GM23338 (cell line): ENCODE measurements around the gene CLOCK. TPM values are rescaled to one million over a fixed set of nuclear protein-coding genes. Genes with fewer than 3 reads are reported as not detected.

ENCODE experiments used
- ATAC-seq: fragments of 200-7000 bp; cut with Tn5 transposase; 3 replicates; pipeline ENCODE4 v1.9.1; 2020
- DNase-seq: peaks from one replicate; pipeline ENCODE4 v3.0.0-alpha.2; 2015; ENCODE audit warnings: low spot score
- H2AFZ ChIP-seq: fragments of 200-600 bp; sonication (generic); 2 replicates; pipeline ENCODE4 v1.8.0; 2016; ENCODE audit warnings: antibody characterized with exemption, mild to moderate bottlenecking, moderate library complexity
- H3F3A ChIP-seq: fragments of 200-600 bp; sonication (generic); replicated peaks from 2 replicates; pipeline ENCODE4 v1.8.0; 2017; ENCODE audit warnings: antibody characterized with exemption, mixed run types, low read depth
- H3K27ac ChIP-seq: fragments of 200-600 bp; sonication (generic); 2 replicates; pipeline ENCODE4 v1.6.1; 2016; ENCODE audit warnings: low read depth
- H3K27me3 ChIP-seq: fragments of 200-600 bp; sonication (generic); 2 replicates; pipeline ENCODE4 v1.8.0; 2016; ENCODE audit warnings: mild to moderate bottlenecking, mixed run types, moderate library complexity; ENCODE audit not compliant: insufficient read depth
- H3K36me3 ChIP-seq: fragments of 200-600 bp; sonication (generic); 2 replicates; pipeline ENCODE4 v1.8.0; 2016; ENCODE audit warnings: mild to moderate bottlenecking; ENCODE audit not compliant: insufficient read depth
- H3K4me1 ChIP-seq: fragments of 200-600 bp; sonication (generic); 2 replicates; pipeline ENCODE4 v1.8.0; 2016; ENCODE audit warnings: mild to moderate bottlenecking, moderate library complexity; ENCODE audit not compliant: insufficient read depth
- H3K4me2 ChIP-seq: fragments of 200-600 bp; sonication (generic); 2 replicates; pipeline ENCODE4 v1.7.1; 2017; ENCODE audit warnings: mixed run types
- H3K4me3 ChIP-seq: fragments of 200-600 bp; sonication (generic); 2 replicates; pipeline ENCODE4 v1.6.1; 2016; ENCODE audit warnings: mixed run types
- H3K79me2 ChIP-seq: fragments of 200-600 bp; sonication (generic); replicated peaks from 2 replicates; pipeline ENCODE4 v1.8.0; 2017; ENCODE audit warnings: mild to moderate bottlenecking; ENCODE audit not compliant: insufficient read depth
- H3K9me2 ChIP-seq: fragments of 200-600 bp; sonication (generic); 2 replicates; pipeline ENCODE4 v1.8.0; 2017; ENCODE audit not compliant: insufficient read depth
- H4K20me1 ChIP-seq: fragments of 200-600 bp; sonication (generic); replicated peaks from 2 replicates; pipeline ENCODE4 v1.8.0; 2017; ENCODE audit warnings: mild to moderate bottlenecking; ENCODE audit not compliant: insufficient read depth
- H3K27ac Mint-ChIP-seq: 2 replicates; pipeline ENCODE4 v1.8.0; 2020; ENCODE audit warnings: inconsistent platforms, mild to moderate bottlenecking, moderate library complexity, mixed read lengths
- H3K27me3 Mint-ChIP-seq: 3 replicates; pipeline ENCODE4 v1.8.0; 2022; ENCODE audit warnings: low read depth, mild to moderate bottlenecking, moderate library complexity, mixed read lengths, inconsistent platforms; ENCODE audit not compliant: insufficient read depth, poor library complexity
- H3K36me3 Mint-ChIP-seq: 3 replicates; pipeline ENCODE4 v1.8.0; 2021; ENCODE audit warnings: low read depth, mild to moderate bottlenecking, inconsistent platforms, moderate library complexity, mixed read lengths
- H3K4me1 Mint-ChIP-seq: 3 replicates; pipeline ENCODE4 v1.8.0; 2020; ENCODE audit warnings: mild to moderate bottlenecking, inconsistent platforms, mixed read lengths
- H3K4me3 Mint-ChIP-seq: 3 replicates; pipeline ENCODE4 v1.8.0; 2021; ENCODE audit warnings: moderate library complexity, mild to moderate bottlenecking, inconsistent platforms, mixed read lengths
- H3K9me3 Mint-ChIP-seq: 3 replicates; pipeline ENCODE4 v1.8.0; 2020; ENCODE audit warnings: moderate library complexity, mild to moderate bottlenecking, inconsistent platforms, mixed read lengths
- CREB1 ChIP-seq: fragments of 250-450 bp; sonication (Bioruptor Pico); IDR thresholded peaks from 2 replicates; pipeline ENCODE4 v1.5.0; 2020; ENCODE audit warnings: low read depth, mild to moderate bottlenecking, moderate library complexity
- EZH2 ChIP-seq: fragments of 200-600 bp; sonication (generic); IDR thresholded peaks from one replicate; pipeline ENCODE4 v1.8.0; 2017; ENCODE audit warnings: antibody characterized with exemption, mild to moderate bottlenecking, low read depth; ENCODE audit not compliant: unreplicated experiment
- EZH2phosphoT487 ChIP-seq: fragments of 200-600 bp; sonication (generic); IDR thresholded peaks from one replicate; pipeline ENCODE4 v1.8.1; 2018; ENCODE audit warnings: antibody characterized with exemption; ENCODE audit not compliant: unreplicated experiment
- JUNB ChIP-seq: IDR thresholded peaks from one replicate; pipeline ENCODE4 v1.6.1; 2016; ENCODE audit warnings: antibody characterized with exemption; ENCODE audit not compliant: unreplicated experiment
- STAT1 ChIP-seq: IDR thresholded peaks from one replicate; pipeline ENCODE4 v1.6.1; 2016; ENCODE audit warnings: antibody characterized with exemption; ENCODE audit not compliant: unreplicated experiment
- polyA plus RNA-seq: library from polyadenylated mRNA; unstranded; fragments of >200 nt; fragmentation: Nextera tagmentation; extraction: Ambion mirVana; gene quantifications from 2 replicates; pipeline ENCODE4 v1.2.1, GENCODE V29; 2016
- total RNA-seq: library from RNA; depleted of rRNA; stranded (reverse); fragments of >200 nt; shearing (Covaris generic); gene quantifications from 2 replicates; pipeline ENCODE4 v1.2.3, GENCODE V29; 2014
- TF ChIP-seq, protein P1 (sequence below): fragments of 250-450 bp; sonication (Bioruptor Pico); IDR thresholded peaks from 2 replicates; pipeline ENCODE4 v1.5.0; 2020; ENCODE audit warnings: mild to moderate bottlenecking, moderate library complexity
- TF ChIP-seq, protein P2 (sequence below): IDR thresholded peaks from one replicate; pipeline ENCODE4 v1.6.1; 2018; ENCODE audit warnings: antibody characterized with exemption; ENCODE audit not compliant: unreplicated experiment
- TF ChIP-seq, protein P3 (sequence below): IDR thresholded peaks from 2 replicates; pipeline ENCODE4 v1.6.1; 2016; ENCODE audit warnings: antibody characterized with exemption

CLOCK gene
- total and polyA plus RNA-seq, 2 experiments from 2014 or later = 17.1 to 28.8 TPM

DNA sequence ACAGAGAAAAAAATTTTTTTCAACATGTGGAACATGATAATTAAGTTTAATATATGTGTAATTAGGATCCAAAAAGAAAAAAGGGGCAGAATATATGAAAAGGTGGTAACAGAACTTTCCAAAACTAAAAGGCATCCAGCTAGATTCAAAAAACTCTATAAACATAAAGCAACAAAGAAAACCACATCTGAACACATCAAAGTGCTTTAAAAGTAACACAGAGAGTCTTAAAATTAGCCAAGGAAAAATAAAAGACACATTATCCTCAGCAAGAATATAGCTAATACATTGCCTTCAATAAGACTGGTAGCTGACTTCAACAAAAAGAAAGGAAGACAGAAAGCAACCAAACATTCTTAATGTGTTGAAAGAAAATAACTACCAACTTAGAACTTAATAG lies 8.2 kb downstream of the CLOCK start:
- H3K79me2 ChIP-seq = peaks cover 99% of the 10 kb centered on the region
- H3K36me3 ChIP-seq = no peaks in the 10 kb centered on the region
- no peak overlapping the region for H2AFZ ChIP-seq
- H3K27me3 ChIP-seq = no peaks in the 10 kb centered on the region
- H3K4me1 Mint-ChIP-seq = peaks cover 27% of the 10 kb centered on the region
- no peak overlapping the region for H3K4me3 ChIP-seq
- peaks cover 12% of the 10 kb centered on the region; the same call in 2 of the 3 replicates for H3K9me3 Mint-ChIP-seq
- H3F3A ChIP-seq = no peaks in the 10 kb centered on the region
- peaks cover 11% of the 10 kb centered on the region for H4K20me1 ChIP-seq
- DNase-seq (no peak), ATAC-seq (no peak)
- H3K36me3 Mint-ChIP-seq = peaks cover 41% of the 10 kb centered on the region
- H3K9me2 ChIP-seq = no peaks in the 10 kb centered on the region
- H3K4me3 Mint-ChIP-seq = no peak overlapping the region
- H3K27me3 Mint-ChIP-seq = peaks cover 2% of the 10 kb centered on the region
- H3K27ac ChIP-seq = no peak overlapping the region
- TF ChIP-seq JUNB = no peak
- TF ChIP-seq STAT1 = no peak
- no peak for TF ChIP-seq CREB1 (CRISPR knock-in tag)
- TF ChIP-seq, protein P1, sequence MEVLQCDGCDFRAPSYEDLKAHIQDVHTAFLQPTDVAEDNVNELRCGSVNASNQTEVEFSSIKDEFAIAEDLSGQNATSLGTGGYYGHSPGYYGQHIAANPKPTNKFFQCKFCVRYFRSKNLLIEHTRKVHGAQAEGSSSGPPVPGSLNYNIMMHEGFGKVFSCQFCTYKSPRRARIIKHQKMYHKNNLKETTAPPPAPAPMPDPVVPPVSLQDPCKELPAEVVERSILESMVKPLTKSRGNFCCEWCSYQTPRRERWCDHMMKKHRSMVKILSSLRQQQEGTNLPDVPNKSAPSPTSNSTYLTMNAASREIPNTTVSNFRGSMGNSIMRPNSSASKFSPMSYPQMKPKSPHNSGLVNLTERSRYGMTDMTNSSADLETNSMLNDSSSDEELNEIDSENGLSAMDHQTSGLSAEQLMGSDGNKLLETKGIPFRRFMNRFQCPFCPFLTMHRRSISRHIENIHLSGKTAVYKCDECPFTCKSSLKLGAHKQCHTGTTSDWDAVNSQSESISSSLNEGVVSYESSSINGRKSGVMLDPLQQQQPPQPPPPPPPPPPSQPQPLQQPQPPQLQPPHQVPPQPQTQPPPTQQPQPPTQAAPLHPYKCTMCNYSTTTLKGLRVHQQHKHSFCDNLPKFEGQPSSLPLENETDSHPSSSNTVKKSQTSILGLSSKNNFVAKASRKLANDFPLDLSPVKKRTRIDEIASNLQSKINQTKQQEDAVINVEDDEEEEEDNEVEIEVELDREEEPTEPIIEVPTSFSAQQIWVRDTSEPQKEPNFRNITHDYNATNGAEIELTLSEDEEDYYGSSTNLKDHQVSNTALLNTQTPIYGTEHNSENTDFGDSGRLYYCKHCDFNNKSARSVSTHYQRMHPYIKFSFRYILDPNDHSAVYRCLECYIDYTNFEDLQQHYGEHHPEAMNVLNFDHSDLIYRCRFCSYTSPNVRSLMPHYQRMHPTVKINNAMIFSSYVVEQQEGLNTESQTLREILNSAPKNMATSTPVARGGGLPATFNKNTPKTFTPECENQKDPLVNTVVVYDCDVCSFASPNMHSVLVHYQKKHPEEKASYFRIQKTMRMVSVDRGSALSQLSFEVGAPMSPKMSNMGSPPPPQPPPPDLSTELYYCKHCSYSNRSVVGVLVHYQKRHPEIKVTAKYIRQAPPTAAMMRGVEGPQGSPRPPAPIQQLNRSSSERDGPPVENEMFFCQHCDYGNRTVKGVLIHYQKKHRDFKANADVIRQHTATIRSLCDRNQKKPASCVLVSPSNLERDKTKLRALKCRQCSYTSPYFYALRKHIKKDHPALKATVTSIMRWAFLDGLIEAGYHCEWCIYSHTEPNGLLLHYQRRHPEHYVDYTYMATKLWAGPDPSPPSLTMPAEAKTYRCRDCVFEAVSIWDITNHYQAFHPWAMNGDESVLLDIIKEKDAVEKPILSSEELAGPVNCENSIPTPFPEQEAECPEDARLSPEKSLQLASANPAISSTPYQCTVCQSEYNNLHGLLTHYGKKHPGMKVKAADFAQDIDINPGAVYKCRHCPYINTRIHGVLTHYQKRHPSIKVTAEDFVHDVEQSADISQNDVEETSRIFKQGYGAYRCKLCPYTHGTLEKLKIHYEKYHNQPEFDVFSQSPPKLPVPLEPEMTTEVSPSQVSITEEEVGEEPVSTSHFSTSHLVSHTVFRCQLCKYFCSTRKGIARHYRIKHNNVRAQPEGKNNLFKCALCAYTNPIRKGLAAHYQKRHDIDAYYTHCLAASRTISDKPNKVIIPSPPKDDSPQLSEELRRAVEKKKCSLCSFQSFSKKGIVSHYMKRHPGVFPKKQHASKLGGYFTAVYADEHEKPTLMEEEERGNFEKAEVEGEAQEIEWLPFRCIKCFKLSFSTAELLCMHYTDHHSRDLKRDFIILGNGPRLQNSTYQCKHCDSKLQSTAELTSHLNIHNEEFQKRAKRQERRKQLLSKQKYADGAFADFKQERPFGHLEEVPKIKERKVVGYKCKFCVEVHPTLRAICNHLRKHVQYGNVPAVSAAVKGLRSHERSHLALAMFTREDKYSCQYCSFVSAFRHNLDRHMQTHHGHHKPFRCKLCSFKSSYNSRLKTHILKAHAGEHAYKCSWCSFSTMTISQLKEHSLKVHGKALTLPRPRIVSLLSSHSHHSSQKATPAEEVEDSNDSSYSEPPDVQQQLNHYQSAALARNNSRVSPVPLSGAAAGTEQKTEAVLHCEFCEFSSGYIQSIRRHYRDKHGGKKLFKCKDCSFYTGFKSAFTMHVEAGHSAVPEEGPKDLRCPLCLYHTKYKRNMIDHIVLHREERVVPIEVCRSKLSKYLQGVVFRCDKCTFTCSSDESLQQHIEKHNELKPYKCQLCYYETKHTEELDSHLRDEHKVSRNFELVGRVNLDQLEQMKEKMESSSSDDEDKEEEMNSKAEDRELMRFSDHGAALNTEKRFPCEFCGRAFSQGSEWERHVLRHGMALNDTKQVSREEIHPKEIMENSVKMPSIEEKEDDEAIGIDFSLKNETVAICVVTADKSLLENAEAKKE = no peak
- TF ChIP-seq EZH2 = no peak
- TF ChIP-seq EZH2phosphoT487 = no peak
- TF ChIP-seq, protein P2, sequence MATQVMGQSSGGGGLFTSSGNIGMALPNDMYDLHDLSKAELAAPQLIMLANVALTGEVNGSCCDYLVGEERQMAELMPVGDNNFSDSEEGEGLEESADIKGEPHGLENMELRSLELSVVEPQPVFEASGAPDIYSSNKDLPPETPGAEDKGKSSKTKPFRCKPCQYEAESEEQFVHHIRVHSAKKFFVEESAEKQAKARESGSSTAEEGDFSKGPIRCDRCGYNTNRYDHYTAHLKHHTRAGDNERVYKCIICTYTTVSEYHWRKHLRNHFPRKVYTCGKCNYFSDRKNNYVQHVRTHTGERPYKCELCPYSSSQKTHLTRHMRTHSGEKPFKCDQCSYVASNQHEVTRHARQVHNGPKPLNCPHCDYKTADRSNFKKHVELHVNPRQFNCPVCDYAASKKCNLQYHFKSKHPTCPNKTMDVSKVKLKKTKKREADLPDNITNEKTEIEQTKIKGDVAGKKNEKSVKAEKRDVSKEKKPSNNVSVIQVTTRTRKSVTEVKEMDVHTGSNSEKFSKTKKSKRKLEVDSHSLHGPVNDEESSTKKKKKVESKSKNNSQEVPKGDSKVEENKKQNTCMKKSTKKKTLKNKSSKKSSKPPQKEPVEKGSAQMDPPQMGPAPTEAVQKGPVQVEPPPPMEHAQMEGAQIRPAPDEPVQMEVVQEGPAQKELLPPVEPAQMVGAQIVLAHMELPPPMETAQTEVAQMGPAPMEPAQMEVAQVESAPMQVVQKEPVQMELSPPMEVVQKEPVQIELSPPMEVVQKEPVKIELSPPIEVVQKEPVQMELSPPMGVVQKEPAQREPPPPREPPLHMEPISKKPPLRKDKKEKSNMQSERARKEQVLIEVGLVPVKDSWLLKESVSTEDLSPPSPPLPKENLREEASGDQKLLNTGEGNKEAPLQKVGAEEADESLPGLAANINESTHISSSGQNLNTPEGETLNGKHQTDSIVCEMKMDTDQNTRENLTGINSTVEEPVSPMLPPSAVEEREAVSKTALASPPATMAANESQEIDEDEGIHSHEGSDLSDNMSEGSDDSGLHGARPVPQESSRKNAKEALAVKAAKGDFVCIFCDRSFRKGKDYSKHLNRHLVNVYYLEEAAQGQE = no peak
- TF ChIP-seq, protein P3, sequence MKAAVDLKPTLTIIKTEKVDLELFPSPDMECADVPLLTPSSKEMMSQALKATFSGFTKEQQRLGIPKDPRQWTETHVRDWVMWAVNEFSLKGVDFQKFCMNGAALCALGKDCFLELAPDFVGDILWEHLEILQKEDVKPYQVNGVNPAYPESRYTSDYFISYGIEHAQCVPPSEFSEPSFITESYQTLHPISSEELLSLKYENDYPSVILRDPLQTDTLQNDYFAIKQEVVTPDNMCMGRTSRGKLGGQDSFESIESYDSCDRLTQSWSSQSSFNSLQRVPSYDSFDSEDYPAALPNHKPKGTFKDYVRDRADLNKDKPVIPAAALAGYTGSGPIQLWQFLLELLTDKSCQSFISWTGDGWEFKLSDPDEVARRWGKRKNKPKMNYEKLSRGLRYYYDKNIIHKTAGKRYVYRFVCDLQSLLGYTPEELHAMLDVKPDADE = no peak
- H3K4me1 ChIP-seq = peaks cover 24% of the 10 kb centered on the region
- no peak overlapping the region for H3K27ac Mint-ChIP-seq
- no peak overlapping the region for H3K4me2 ChIP-seq
